Epithelial cell of umbilical artery (primary cell): ENCODE data around the gene PPP1R12C. TPM values are rescaled to one million over a fixed set of nuclear protein-coding genes. Genes with fewer than 3 reads are reported as not detected.

ENCODE experiments used
- total RNA-seq: library from RNA; depleted of rRNA; stranded (reverse); fragments of >200 nt; gene quantifications from 2 replicates; pipeline ENCODE4 v1.2.3, GENCODE V29; 2014

Gene PPP1R12C
- 32.8 and 35.7 TPM in 2 replicates for total RNA-seq

GRCh38 chr19:55116859-55117662, at the start of gene PPP1R12C:
TSS of gene PPP1R12C (minus strand) at chr19:55117637. CDS start at chr19:55117543, 94 bp downstream.

GRCh38 chr19:55166530-55167268, 49.3 kb upstream of the PPP1R12C start, which contains the start of gene DNAAF3:
TSS of gene DNAAF3 (minus strand) at chr19:55166613. CDS start at chr19:55166413, 200 bp downstream.

GRCh38 chr19:55157064-55157908, 39.8 kb upstream of the PPP1R12C start, which contains the start of gene TNNI3:
TSS of gene TNNI3 (minus strand) at chr19:55157732. CDS start at chr19:55157589, 143 bp downstream.

GRCh38 chr19:55149078-55150003, 31.9 kb upstream of the PPP1R12C start, which contains the start of gene TNNT1:
TSS of gene TNNT1 (minus strand) at chr19:55149206. CDS start at chr19:55147157, 2,049 bp downstream.

GRCh38 chr19:55075371-55075998, 42.0 kb downstream of the PPP1R12C start, which contains the start of gene EPS8L1:
TSS of gene EPS8L1 (plus strand) at chr19:55075869. CDS start at chr19:55076445, 576 bp downstream.

GRCh38 chr19:55062735-55063491, 54.5 kb downstream of the PPP1R12C start, which contains the start of gene RDH13:
TSS of gene RDH13 (minus strand) at chr19:55063148. CDS start at chr19:55063032, 116 bp downstream.

Other genes with a start within 250 kb of the PPP1R12C start
- not detected in 2 replicates for gene FCAR, start 243.4 kb downstream of the PPP1R12C start, total RNA-seq
- 0.65 TPM in 1 of 2 replicates, not detected in the other for gene NCR1, start 211.5 kb downstream of the PPP1R12C start, total RNA-seq
- not detected in 2 replicates for gene NLRP7, start 170.1 kb downstream of the PPP1R12C start, total RNA-seq
- 1.1 and 7.5 TPM in 2 replicates for gene NLRP2, start 151.3 kb downstream of the PPP1R12C start, total RNA-seq
- gene GP6, start 79.4 kb downstream of the PPP1R12C start, total RNA-seq = not detected in 2 replicates
- gene RDH13, start 54.5 kb downstream of the PPP1R12C start, total RNA-seq = 6.7 and 14.9 TPM in 2 replicates
- gene EPS8L1, start 41.8 kb downstream of the PPP1R12C start, total RNA-seq = 5.9 and 12.0 TPM in 2 replicates
- 0.65 and 1.4 TPM in 2 replicates for gene TNNT1, start 31.6 kb upstream of the PPP1R12C start, total RNA-seq
- gene TNNI3, start 40.1 kb upstream of the PPP1R12C start, total RNA-seq = not detected in 2 replicates
- 0.32 and 0.76 TPM in 2 replicates for gene DNAAF3, start 49.0 kb upstream of the PPP1R12C start, total RNA-seq
- not detected in 2 replicates for gene SYT5, start 62.7 kb upstream of the PPP1R12C start, total RNA-seq
- gene PTPRH, start 91.9 kb upstream of the PPP1R12C start, total RNA-seq = 0.32 and 3.5 TPM in 2 replicates
- gene TMEM86B, start 111.1 kb upstream of the PPP1R12C start, total RNA-seq = 0.32 and 0.91 TPM in 2 replicates
- 20.1 and 22.3 TPM in 2 replicates for gene PPP6R1, start 141.4 kb upstream of the PPP1R12C start, total RNA-seq
- 29.6 and 38.0 TPM in 2 replicates for gene HSPBP1, start 162.5 kb upstream of the PPP1R12C start, total RNA-seq
- 0.61 and 0.65 TPM in 2 replicates for gene BRSK1, start 166.4 kb upstream of the PPP1R12C start, total RNA-seq
- not detected in 2 replicates for gene TMEM150B, start 207.7 kb upstream of the PPP1R12C start, total RNA-seq
- 3.9 and 4.7 TPM in 2 replicates for gene KMT5C, start 222.2 kb upstream of the PPP1R12C start, total RNA-seq
- under 0.01 TPM in 1 of 2 replicates, not detected in the other for gene COX6B2, start 237.1 kb upstream of the PPP1R12C start, total RNA-seq
- not detected in 2 replicates for gene GARIN5B, start 245.6 kb upstream of the PPP1R12C start, total RNA-seq